ENCODE results near the gene RCAN3.

The RCAN3 gene

GRCh38 chr1:24554714-24555113 lies 52.1 kb downstream of the RCAN3 start:
- H3K36me3 Mint-ChIP-seq (ENCODE audit: low read depth) = no peaks in the 10 kb centered on the region

GRCh38 chr1:24555591-24556413 lies 53.2 kb downstream of the RCAN3 start, which contains the start of gene NCMAP:
NCMAP (plus strand) TSS chr1:24556087; CDS start chr1:24595431, 39,344 bp downstream.
- no peaks in the 10 kb centered on the region for H3K9me3 Mint-ChIP-seq
- no peak within 1 kb of the TSS for H3K27ac Mint-ChIP-seq
- H3K36me3 Mint-ChIP-seq (ENCODE audit: low read depth) = no peaks in the 10 kb centered on the region
- peak; percentile 54 for DNase-seq
- no peak for TF ChIP-seq CTCF (IDR thresholded peaks at IDR 0.05)
- peaks cover 42% of the 10 kb centered on the region for H3K4me1 Mint-ChIP-seq
- peak within 1 kb of the TSS; percentile 74 for H3K4me3 Mint-ChIP-seq
- H3K27me3 Mint-ChIP-seq (ENCODE audit: low read depth, poor library complexity) = peaks cover 51% of the 10 kb centered on the region

More at GRCh38 chr1:24554714-24555113, 52.1 kb downstream of the RCAN3 start:
- Mint-ChIP-seq H3K27me3 (ENCODE audit: low read depth, poor library complexity) (peaks cover 53% of the 10 kb centered on the region), H3K4me3 (no peak overlapping the region), H3K27ac (no peak overlapping the region), H3K4me1 (peaks cover 47% of the 10 kb centered on the region), H3K9me3 (no peaks in the 10 kb centered on the region)
- TF ChIP-seq CTCF (IDR thresholded peaks at IDR 0.05) = no peak
- no peak for DNase-seq

- H3K27ac Mint-ChIP-seq = no peak overlapping the region
- peak overlapping the region; percentile 60 for H3K4me3 Mint-ChIP-seq
- TF ChIP-seq CTCF (IDR thresholded peaks at IDR 0.05) = no peak
- peaks cover 38% of the 10 kb centered on the region for H3K4me1 Mint-ChIP-seq
- peaks cover 52% of the 10 kb centered on the region for H3K27me3 Mint-ChIP-seq (ENCODE audit: low read depth, poor library complexity)
- no peaks in the 10 kb centered on the region for H3K36me3 Mint-ChIP-seq (ENCODE audit: low read depth)
- H3K9me3 Mint-ChIP-seq = no peaks in the 10 kb centered on the region
- DNase-seq = no peak
These were observed 53.8 kb downstream of the RCAN3 start for GRCh38 chr1:24556414-24556795.

- Mint-ChIP-seq H3K4me1 (peaks cover 30% of the 10 kb centered on the region), H3K27ac (no peak overlapping the region), H3K27me3 (ENCODE audit: low read depth, poor library complexity) (peaks cover 56% of the 10 kb centered on the region), H3K4me3 (no peak overlapping the region), H3K9me3 (no peaks in the 10 kb centered on the region), H3K36me3 (ENCODE audit: low read depth) (no peaks in the 10 kb centered on the region)
- DNase-seq = no peak
- no peak for TF ChIP-seq CTCF (IDR thresholded peaks at IDR 0.05)
These were observed 54.6 kb downstream of the RCAN3 start for GRCh38 chr1:24557220-24557619.

GRCh38 chr1:24557711-24558131 lies 55.1 kb downstream of the RCAN3 start:
- H3K9me3 Mint-ChIP-seq = no peaks in the 10 kb centered on the region
- H3K36me3 Mint-ChIP-seq (ENCODE audit: low read depth) = no peaks in the 10 kb centered on the region
- no peak for DNase-seq
- H3K4me1 Mint-ChIP-seq = peaks cover 26% of the 10 kb centered on the region
- H3K4me3 Mint-ChIP-seq = no peak overlapping the region
- TF ChIP-seq CTCF (IDR thresholded peaks at IDR 0.05) = no peak
- H3K27me3 Mint-ChIP-seq (ENCODE audit: low read depth, poor library complexity) = peaks cover 59% of the 10 kb centered on the region
- no peak overlapping the region for H3K27ac Mint-ChIP-seq

GRCh38 chr1:24558455-24558854 lies 55.8 kb downstream of the RCAN3 start:
- no peak for TF ChIP-seq CTCF (IDR thresholded peaks at IDR 0.05)
- H3K4me1 Mint-ChIP-seq = peaks cover 26% of the 10 kb centered on the region
- no peak overlapping the region for H3K27ac Mint-ChIP-seq
- no peaks in the 10 kb centered on the region for H3K36me3 Mint-ChIP-seq (ENCODE audit: low read depth)
- no peak overlapping the region for H3K4me3 Mint-ChIP-seq
- H3K27me3 Mint-ChIP-seq (ENCODE audit: low read depth, poor library complexity) = peaks cover 60% of the 10 kb centered on the region
- no peak for DNase-seq
- H3K9me3 Mint-ChIP-seq = no peaks in the 10 kb centered on the region

All from nephron progenitor cell (in vitro differentiated cells).